Measurements from ENCODE around the gene TSSK6.
A peak's percentile ranks its signal among the peaks of the same experiment; 100 is the strongest.

The TSSK6 gene

GRCh38 chr19:19544954-19545591, 29.7 kb upstream of the TSSK6 start:
- no peak for DNase-seq (ENCODE audit: low read depth)

GRCh38 chr19:19544257-19544953, 29.1 kb upstream of the TSSK6 start:
- DNase-seq (ENCODE audit: low read depth), result no peak

- no peak for DNase-seq (ENCODE audit: low read depth)
These were observed 28.3 kb upstream of the TSSK6 start for GRCh38 chr19:19543640-19544039.

- no peak for DNase-seq (ENCODE audit: low read depth)
These were observed 27.8 kb upstream of the TSSK6 start for GRCh38 chr19:19543101-19543500.

GRCh38 chr19:19542507-19542906, 27.2 kb upstream of the TSSK6 start:
- no peak for DNase-seq (ENCODE audit: low read depth)

GRCh38 chr19:19541616-19542015, 26.3 kb upstream of the TSSK6 start:
- no peak for DNase-seq (ENCODE audit: low read depth)

GRCh38 chr19:19540715-19541515, 25.6 kb upstream of the TSSK6 start:
- DNase-seq (ENCODE audit: low read depth), result peak; percentile 43

- peak; percentile 38 for DNase-seq (ENCODE audit: low read depth)
These were observed 24.8 kb upstream of the TSSK6 start for GRCh38 chr19:19540064-19540714.

- DNase-seq (ENCODE audit: low read depth), result no peak
These were observed 24.3 kb upstream of the TSSK6 start for GRCh38 chr19:19539698-19540063.

GRCh38 chr19:19538785-19539166, 23.4 kb upstream of the TSSK6 start:
- no peak for DNase-seq (ENCODE audit: low read depth)

- DNase-seq (ENCODE audit: low read depth), result no peak
These were observed 22.9 kb upstream of the TSSK6 start, which contains the start of gene CILP2 for GRCh38 chr19:19538061-19538784. Gene CILP2 (plus strand): TSS chr19:19538265. CDS start chr19:19538350, 85 bp downstream.

- no peak for DNase-seq (ENCODE audit: low read depth)
These were observed 22.0 kb upstream of the TSSK6 start for GRCh38 chr19:19537075-19538048.

- DNase-seq (ENCODE audit: low read depth), result no peak
These were observed 20.2 kb upstream of the TSSK6 start for GRCh38 chr19:19535311-19536191.

- no peak for DNase-seq (ENCODE audit: low read depth)
These were observed 19.4 kb upstream of the TSSK6 start for GRCh38 chr19:19534556-19535265.

GRCh38 chr19:19533841-19534240, 18.5 kb upstream of the TSSK6 start:
- no peak for DNase-seq (ENCODE audit: low read depth)

GRCh38 chr19:19532806-19533701, 17.7 kb upstream of the TSSK6 start:
- DNase-seq (ENCODE audit: low read depth), result no peak

- DNase-seq (ENCODE audit: low read depth), result peak; percentile 90
These were observed 16.8 kb upstream of the TSSK6 start for GRCh38 chr19:19531951-19532805.

All from stimulated activated CD8-positive, alpha-beta memory T cell treated with anti-CD3 and anti-CD28 coated beads, Interleukin-15, amount 100 ng/mL, for 24 hours (primary cell).